K562 (cell line): Measurements from ENCODE around the gene CPNE1. TPM values are rescaled to one million over a fixed set of nuclear protein-coding genes. Genes with fewer than 3 reads are reported as not detected.

Source experiments
- ATAC-seq: fragments of 200-7000 bp; cut with Tn5 transposase; 3 replicates; pipeline ENCODE4 v1.9.1; 2020; ENCODE audit warnings: moderate library complexity
- BruUV-seq: library from RNA; stranded (reverse); fragments of 400-500 nt; replicated peaks from 2 replicates; lab custom pipeline; 2021; lab: Mats Ljungman, UMichigan
- CTCF ChIA-PET: fragments of 300-600 bp; formaldehyde crosslinking; extraction: SDS; loops from one replicate; lab custom pipeline; 2021; ENCODE audit warnings: low intra/inter-chr PET ratio; lab: Yijun Ruan, JAX
- POLR2A ChIA-PET: fragments of 300-600, 350-650 bp; sonication (Branson Sonifier 250); formaldehyde crosslinking; extraction: SDS; loops from one replicate; lab custom pipeline; 2021; ENCODE audit warnings: antibody characterized with exemption, inconsistent platforms; lab: Yijun Ruan, JAX
- DNase-seq, 4 experiments: peaks; one replicate each; pipeline versions ENCODE4 v3.0.0 to v3.0.0-alpha.2; 2011 to 2018; ENCODE audit warnings: low spot score in 3 of 4, mixed read lengths in 3 of 4; ENCODE audit errors: extremely low read depth in 1 of 4
- FAIRE-seq: peaks from 2 replicates; lab custom pipeline; 2011; peaks lifted over from hg19 to GRCh38; lab: Jason Lieb, UNC
- H2AFZ ChIP-seq: 2 replicates; pipeline ENCODE4 v1.6.0; 2011; ENCODE audit warnings: low read depth, low read length, control low read depth, inconsistent platforms
- H3K27ac ChIP-seq: fragments of 200-600 bp; 3 replicates; pipeline ENCODE4 v1.8.0; 2011; ENCODE audit warnings: low read depth, mild to moderate bottlenecking, control low read depth, inconsistent platforms, low read length, moderate library complexity, mixed read lengths; ENCODE audit errors: extremely low read depth
- H3K27me3 ChIP-seq, 2 experiments: fragments of 300-600 bp in 1 of 2; 2 replicates in 1 of 2; 3 replicates in 1 of 2; pipeline versions ENCODE4 v1.6.0 to v1.8.0; 2011; ENCODE audit warnings: inconsistent platforms in 2 of 2, low read length in 2 of 2, mild to moderate bottlenecking in 1 of 2, mixed read lengths in 1 of 2, moderate library complexity in 1 of 2; ENCODE audit not compliant: control insufficient read depth in 2 of 2, insufficient read depth in 2 of 2
- H3K36me3 ChIP-seq: fragments of 300-600 bp; 3 replicates; pipeline ENCODE4 v1.8.0; 2011; ENCODE audit warnings: mild to moderate bottlenecking, low read length, inconsistent platforms; ENCODE audit not compliant: control insufficient read depth, insufficient read depth
- H3K4me1 ChIP-seq, 2 experiments: fragments of 200-600 bp in 1 of 2; replicated peaks in 1 of 2; 2 replicates in 1 of 2; 3 replicates in 1 of 2; pipeline versions ENCODE4 v1.5.1 to v1.8.0; 2011; ENCODE audit warnings: inconsistent platforms in 2 of 2, low read length in 2 of 2, mild to moderate bottlenecking in 1 of 2, mixed read lengths in 1 of 2, moderate library complexity in 1 of 2; ENCODE audit not compliant: control insufficient read depth in 2 of 2, insufficient read depth in 2 of 2
- H3K4me2 ChIP-seq: 2 replicates; pipeline ENCODE4 v1.6.1; 2011; ENCODE audit warnings: low read length, control low read depth, inconsistent platforms, mixed read lengths; ENCODE audit not compliant: insufficient read depth
- H3K4me3 ChIP-seq: fragments of 200-600 bp; sonication (generic), shearing (Covaris generic); 2 replicates; pipeline ENCODE4 v1.5.1; 2016; ENCODE audit warnings: control low read depth, inconsistent platforms
- H3K79me2 ChIP-seq: fragments of 200-600 bp; 3 replicates; pipeline ENCODE4 v1.8.0; 2011; ENCODE audit warnings: low read length, inconsistent platforms; ENCODE audit not compliant: control insufficient read depth, insufficient read depth
- H3K9ac ChIP-seq, 2 experiments: 2 replicates each; pipeline versions ENCODE4 v1.6.0 to v1.6.1; 2011; ENCODE audit warnings: low read depth in 2 of 2, low read length in 2 of 2, control low read depth in 1 of 2, inconsistent platforms in 1 of 2, mild to moderate bottlenecking in 1 of 2, mixed read lengths in 1 of 2; ENCODE audit not compliant: insufficient read depth in 1 of 2
- H3K9me1 ChIP-seq: one replicate; pipeline ENCODE4 v1.6.0; 2011; ENCODE audit warnings: inconsistent platforms, mild to moderate bottlenecking, low read length, moderate library complexity; ENCODE audit not compliant: control insufficient read depth, insufficient read depth
- H3K9me3 ChIP-seq: replicated peaks from 2 replicates; pipeline ENCODE4 v1.5.1; 2011; ENCODE audit warnings: low read depth, low read length, inconsistent platforms; ENCODE audit not compliant: control insufficient read depth, insufficient read depth
- H4K20me1 ChIP-seq: replicated peaks from 2 replicates; pipeline ENCODE4 v1.6.1; 2011; ENCODE audit warnings: low read length, inconsistent platforms, mixed read lengths; ENCODE audit not compliant: control insufficient read depth, insufficient read depth
- MCM3 ChIP-seq: fragments of 450-650 bp; IDR thresholded peaks from 2 replicates; pipeline ENCODE4 v1.6.1; 2016
- NFIC ChIP-seq: fragments of 450-650 bp; IDR thresholded peaks from 2 replicates; pipeline ENCODE4 v1.6.1; 2017; ENCODE audit warnings: mild to moderate bottlenecking, inconsistent platforms
- POLR2AphosphoS2 ChIP-seq: IDR thresholded peaks from 2 replicates; pipeline ENCODE4 v1.6.1; 2012; ENCODE audit warnings: low read length, improper control_type of control experiment
- POLR2B ChIP-seq: fragments of 450-650 bp; IDR thresholded peaks from 2 replicates; pipeline ENCODE4 v1.6.1; 2018; ENCODE audit warnings: low read depth; ENCODE audit not compliant: partially characterized antibody
- TAF15 ChIP-seq: fragments of 200-400 bp; formaldehyde crosslinking; IDR thresholded peaks from 2 replicates; pipeline ENCODE4 v1.6.1; 2017; ENCODE audit warnings: mild to moderate bottlenecking, low read depth, low read length, moderate library complexity
- ZNF589 ChIP-seq: fragments of 200-800 bp; sonication (Bioruptor generic); IDR thresholded peaks from 2 replicates; pipeline ENCODE4 v1.6.1; 2016; ENCODE audit warnings: low read depth, missing genetic modification characterization, missing compliant biosample characterization
- ZNF717 ChIP-seq: fragments of 250-450 bp; sonication (Bioruptor Pico); IDR thresholded peaks from 2 replicates; pipeline ENCODE4 v1.5.0; 2021
- WGBS: fragments of 100-300 bp; shearing (Covaris generic); methylation state at CpG from one replicate; pipeline ENCODE4 v1.1.6; 2016; ENCODE audit warnings: low coverage, mixed read lengths; ENCODE audit not compliant: insufficient coverage; ENCODE audit errors: missing lambda C conversion rate; 5-methylcytosine and 5-hydroxymethylcytosine counted together
- in situ Hi-C: fragments of 300-500 bp; cut with MboI; formaldehyde crosslinking; loops from 4 replicates; pipeline ENCODE4 v1.15.0; 2018; ENCODE audit warnings: inconsistent platforms, mixed read lengths
- intact Hi-C: fragments of 100-400 bp; cut with micrococcal nuclease; formaldehyde crosslinking; loops from 2 replicates; pipeline ENCODE4 v1.14.2; 2022
- polyA plus RNA-seq, 8 experiments: library from polyadenylated mRNA; depleted of rRNA in 4 of 8; stranded (reverse) in 5 of 8; unstranded in 3 of 8; fragments of >200 nt; fragmentation: Nextera tagmentation in 2 of 8; fragmentation: Illumina TruSeq in 1 of 8; extraction: Ambion mirVana in 2 of 8; extraction: Trizol in 1 of 8; gene quantifications; 2 replicates each; pipeline versions ENCODE4 v1.2.1 to v1.2.3, GENCODE V29; 2011 to 2014; ENCODE audit warnings: inconsistent platforms in 1 of 8, missing spikeins in 1 of 8
- total RNA-seq, 7 experiments: library from RNA; depleted of rRNA in 6 of 7; stranded (reverse); fragments of >200 nt in 6 of 7; fragmentation: Illumina TruSeq in 2 of 7; extraction: Trizol in 2 of 7; gene quantifications; 2 replicates each; pipeline versions ENCODE4 v1.2.1 to v1.2.3, GENCODE V29; 2011 to 2021; ENCODE audit warnings: low replicate concordance in 1 of 7

CPNE1 gene
- total and polyA plus RNA-seq, 9 of the 15 experiments (the other 6 are each of a cell fraction or from before 2014, with no cell fraction given) = 42.1 to 102 (median 56.0) TPM

DNA sequence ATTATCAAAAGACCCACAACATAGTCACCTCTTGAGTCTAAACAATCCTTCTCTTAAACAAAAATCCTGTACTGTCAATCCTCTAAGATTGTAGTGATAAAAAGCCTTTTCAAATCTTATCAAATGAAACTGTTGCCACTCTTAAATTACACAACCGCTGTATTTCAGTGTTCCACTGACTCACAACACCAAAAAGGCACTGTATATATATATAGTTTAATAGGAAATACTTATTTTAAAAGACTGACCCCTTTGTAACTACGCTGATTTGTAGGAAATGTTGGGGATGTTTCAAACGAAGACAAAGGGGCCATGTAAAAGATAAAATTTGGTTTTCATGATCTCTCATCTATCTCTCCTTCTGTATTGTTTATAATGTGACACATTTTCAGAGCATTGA lies 14.1 kb downstream of the CPNE1 start:
- ATAC-seq (no peak), FAIRE-seq (no peak), DNase-seq (no peak)
- in situ Hi-C loops (no loop called here), intact Hi-C loops (no loop called here)
- no peak overlapping the region for H3K9ac ChIP-seq
- no TSS peak for BruUV-seq
- H4K20me1 ChIP-seq = peaks cover 18% of the 10 kb centered on the region; the same call in 1 of the 2 replicates
- H3K27me3 ChIP-seq = no peaks in the 10 kb centered on the region
- TF ChIP-seq ZNF589 (no peak), MCM3 (no peak), POLR2B (peak; percentile 29), POLR2AphosphoS2 (peak; percentile 33; the same call in 1 of the 2 replicates), TAF15 (no peak)
- H3K4me3 ChIP-seq = no peak overlapping the region
- no peaks in the 10 kb centered on the region; a peak in 1 of 5 replicates for H3K4me1 ChIP-seq
- peaks cover 65% of the 10 kb centered on the region for H3K36me3 ChIP-seq
- ChIA-PET CTCF (no interaction called here), POLR2A (no interaction called here)
- 40% methylated on average over 3 of the region's 3 CpGs for WGBS
- H3K9me3 ChIP-seq = no peaks in the 10 kb centered on the region
- no peak overlapping the region for H3K4me2 ChIP-seq
- peaks cover 88% of the 10 kb centered on the region for H3K79me2 ChIP-seq
- no peak overlapping the region for H2AFZ ChIP-seq
- no peak overlapping the region for H3K27ac ChIP-seq
- H3K9me1 ChIP-seq = no peaks in the 10 kb centered on the region

DNA sequence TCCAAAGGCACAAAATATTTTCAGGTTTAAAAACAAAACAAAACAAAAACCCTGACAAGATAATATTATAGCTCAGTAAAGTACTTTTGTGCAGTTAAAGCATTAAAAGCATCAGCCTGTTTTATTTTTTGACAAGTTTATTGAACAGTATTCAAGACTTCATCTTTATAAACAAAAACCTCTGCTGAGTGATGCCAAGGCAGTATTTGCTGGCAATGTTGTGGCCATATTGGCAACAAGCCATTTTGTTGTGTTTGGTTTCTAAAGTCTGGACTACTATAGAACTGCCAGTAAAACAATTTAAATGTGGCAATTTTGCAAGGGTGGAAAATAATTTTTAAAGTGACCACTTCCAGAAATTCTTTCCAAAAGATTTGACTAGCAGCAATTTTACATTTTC lies 15.9 kb downstream of the CPNE1 start:
- FAIRE-seq = no peak
- BruUV-seq = no TSS peak
- POLR2A ChIA-PET = interaction anchor here (0.7 to 0.8 kb wide), 2 partner anchors 32 to 53 kb away, joined by 3 read pairs; no protein-coding TSS in a partner anchor

More for the DNA sequence above, 15.9 kb downstream of the CPNE1 start:
- CTCF ChIA-PET = no interaction called here
- peaks cover 11% of the 10 kb centered on the region; the same call in 1 of the 2 replicates for H4K20me1 ChIP-seq
- intact Hi-C loops (no loop called here), in situ Hi-C loops (no loop called here)
- no peak for DNase-seq
- H3K9me1 ChIP-seq = no peaks in the 10 kb centered on the region
- no peak overlapping the region for H3K9ac ChIP-seq
- no peak overlapping the region for H2AFZ ChIP-seq
- no peak for ATAC-seq
- no peak overlapping the region for H3K27ac ChIP-seq
- TF ChIP-seq NFIC (peak; percentile 32; the same call in 1 of the 2 replicates), ZNF717 (CRISPR knock-in tag) (no peak)
- H3K9me3 ChIP-seq = no peaks in the 10 kb centered on the region
- no peak overlapping the region for H3K4me3 ChIP-seq
- H3K27me3 ChIP-seq = no peaks in the 10 kb centered on the region
- H3K4me1 ChIP-seq = no peaks in the 10 kb centered on the region; a peak in 1 of 5 replicates
- no peak overlapping the region for H3K4me2 ChIP-seq
- peaks cover 47% of the 10 kb centered on the region for H3K36me3 ChIP-seq
- peaks cover 87% of the 10 kb centered on the region for H3K79me2 ChIP-seq
